GM12878 (cell line): ENCODE measurements around the gene SOX2. TPM values are rescaled to one million over a fixed set of nuclear protein-coding genes. Genes with fewer than 3 reads are reported as not detected.

ENCODE experiments used
- ATAC-seq: fragments of 200-7000 bp; cut with Tn5 transposase; 3 replicates; pipeline ENCODE4 v1.9.1; 2020; ENCODE audit warnings: mild to moderate bottlenecking, moderate library complexity
- BruUV-seq: library from RNA; stranded (reverse); fragments of 400-500 nt; replicated peaks from 2 replicates; lab custom pipeline; 2021; lab: Mats Ljungman, UMichigan
- CTCF ChIA-PET: fragments of 300-600 bp; sonication (Branson Sonifier 250); formaldehyde crosslinking; extraction: SDS; loops from one replicate; lab custom pipeline; 2021; ENCODE audit warnings: inconsistent platforms; lab: Yijun Ruan, JAX
- POLR2A ChIA-PET: fragments of 350-600 bp; formaldehyde crosslinking; extraction: SDS; loops from one replicate; lab custom pipeline; 2021; ENCODE audit warnings: inconsistent platforms; lab: Charles Lee
- RAD21 ChIA-PET: fragments of 300-600 bp; sonication (Branson Sonifier 250); formaldehyde crosslinking; loops from one replicate; lab custom pipeline; 2023; ENCODE audit warnings: antibody characterized with exemption; ENCODE audit not compliant: unreplicated experiment; lab: Charles Lee
- SMC1A ChIA-PET: fragments of 300-600 bp; sonication (Branson Sonifier 250); formaldehyde crosslinking; loops from one replicate; lab custom pipeline; 2023; ENCODE audit not compliant: unreplicated experiment, uncharacterized antibody; lab: Charles Lee
- DNase-seq: peaks from one replicate; pipeline ENCODE4 v3.0.0-alpha.2; 2011; ENCODE audit warnings: low read depth, low spot score
- FAIRE-seq: peaks from 3 replicates; lab custom pipeline; 2011; peaks lifted over from hg19 to GRCh38; lab: Jason Lieb, UNC
- H2AFZ ChIP-seq: 2 replicates; pipeline ENCODE4 v1.6.0; 2011; ENCODE audit warnings: low read depth, low read length, control low read depth; ENCODE audit not compliant: control insufficient read depth
- H3K27ac ChIP-seq: 2 replicates; pipeline ENCODE4 v1.5.1; 2011; ENCODE audit warnings: control low read depth; ENCODE audit not compliant: control insufficient read depth, insufficient read depth
- H3K27me3 ChIP-seq, 2 experiments: replicated peaks in 1 of 2; 2 replicates each; pipeline versions ENCODE4 v1.6.0 to v1.6.1; 2011; ENCODE audit warnings: low read length in 1 of 2; ENCODE audit not compliant: control insufficient read depth in 2 of 2, insufficient read depth in 2 of 2
- H3K36me3 ChIP-seq, 2 experiments: 2 replicates each; pipeline ENCODE4 v1.5.1; 2011; ENCODE audit warnings: low read length in 1 of 2; ENCODE audit not compliant: control insufficient read depth in 2 of 2, insufficient read depth in 2 of 2
- H3K4me1 ChIP-seq: 2 replicates; pipeline ENCODE4 v1.6.1; 2011; ENCODE audit warnings: mild to moderate bottlenecking, low read length, moderate library complexity, mixed read lengths; ENCODE audit not compliant: control insufficient read depth, insufficient read depth
- H3K4me2 ChIP-seq: 2 replicates; pipeline ENCODE4 v1.6.0; 2011; ENCODE audit warnings: control low read depth; ENCODE audit not compliant: control insufficient read depth, insufficient read depth
- H3K4me3 ChIP-seq: fragments of 200-600 bp; sonication (generic); 2 replicates; pipeline ENCODE4 v1.5.1; 2016
- H3K79me2 ChIP-seq: 2 replicates; pipeline ENCODE4 v1.6.0; 2011; ENCODE audit warnings: low read length; ENCODE audit not compliant: control insufficient read depth, insufficient read depth
- H3K9ac ChIP-seq: 2 replicates; pipeline ENCODE4 v1.8.0; 2011; ENCODE audit warnings: low read length, control low read depth, mixed read lengths; ENCODE audit not compliant: control insufficient read depth, insufficient read depth
- H3K9me3 ChIP-seq: replicated peaks from 3 replicates; pipeline ENCODE4 v1.5.1; 2011; ENCODE audit warnings: mild to moderate bottlenecking, low read length; ENCODE audit not compliant: control insufficient read depth, insufficient read depth
- H4K20me1 ChIP-seq: 2 replicates; pipeline ENCODE4 v1.6.0; 2011; ENCODE audit not compliant: control insufficient read depth, insufficient read depth
- BACH1 ChIP-seq: fragments of 450-650 bp; IDR thresholded peaks from 2 replicates; pipeline ENCODE4 v1.6.1; 2017; ENCODE audit warnings: mild to moderate bottlenecking, borderline replicate concordance
- BCL11A ChIP-seq: IDR thresholded peaks from 2 replicates; pipeline ENCODE4 v1.6.1; 2011; ENCODE audit warnings: low read depth, low read length
- CHD2 ChIP-seq: IDR thresholded peaks from 2 replicates; pipeline ENCODE4 v1.6.1; 2011; ENCODE audit warnings: low read depth, low read length, improper control_type of control experiment, borderline replicate concordance
- CREB1 ChIP-seq: IDR thresholded peaks from 2 replicates; pipeline ENCODE4 v1.6.1; 2012; ENCODE audit warnings: low read depth, mild to moderate bottlenecking, inconsistent platforms
- HCFC1 ChIP-seq: fragments of 150-350 bp; IDR thresholded peaks from 2 replicates; pipeline ENCODE4 v1.6.1; 2014; ENCODE audit warnings: low read length
- NFYA ChIP-seq: IDR thresholded peaks from 2 replicates; pipeline ENCODE4 v1.6.1; 2011; ENCODE audit warnings: low read depth, mild to moderate bottlenecking, low read length, improper control_type of control experiment, borderline replicate concordance
- NR2C1 ChIP-seq: fragments of 450-650 bp; IDR thresholded peaks from 2 replicates; pipeline ENCODE4 v1.6.1; 2017; ENCODE audit warnings: antibody characterized with exemption, mild to moderate bottlenecking, moderate library complexity
- NR2F1 ChIP-seq: fragments of 450-650 bp; conservative IDR thresholded peaks from 2 replicates; pipeline ENCODE4 v1.6.1; 2017; ENCODE audit warnings: mild to moderate bottlenecking
- POLR2AphosphoS2 ChIP-seq: IDR thresholded peaks from 2 replicates; pipeline ENCODE4 v1.6.1; 2011; ENCODE audit warnings: low read depth, mild to moderate bottlenecking, low read length, improper control_type of control experiment, moderate library complexity
- RUNX3 ChIP-seq: IDR thresholded peaks from 2 replicates; pipeline ENCODE4 v1.6.1; 2012; ENCODE audit warnings: low read length, inconsistent platforms
- SIX5 ChIP-seq: IDR thresholded peaks from 2 replicates; pipeline ENCODE4 v1.6.1; 2011; ENCODE audit warnings: mild to moderate bottlenecking, low read depth, low read length, moderate library complexity; ENCODE audit not compliant: severe bottlenecking
- SMARCA5 ChIP-seq: fragments of 450-650 bp; IDR thresholded peaks from 2 replicates; pipeline ENCODE4 v1.6.1; 2017; ENCODE audit warnings: mild to moderate bottlenecking
- SUZ12 ChIP-seq: fragments of 200-600 bp; sonication (generic); IDR thresholded peaks from one replicate; pipeline ENCODE4 v1.6.1; 2018; ENCODE audit warnings: antibody characterized with exemption, mild to moderate bottlenecking; ENCODE audit not compliant: unreplicated experiment
- TCF3 ChIP-seq: IDR thresholded peaks from 2 replicates; pipeline ENCODE4 v1.6.1; 2012; ENCODE audit warnings: low read depth, mild to moderate bottlenecking, low read length, borderline replicate concordance; ENCODE audit not compliant: insufficient read depth
- YY1 ChIP-seq: IDR thresholded peaks from 2 replicates; pipeline ENCODE4 v1.6.1; 2011; ENCODE audit warnings: low read depth, mild to moderate bottlenecking, low read length
- ZNF217 ChIP-seq: fragments of 450-650 bp; IDR thresholded peaks from 2 replicates; pipeline ENCODE4 v1.6.1; 2017; ENCODE audit warnings: antibody characterized with exemption, mild to moderate bottlenecking
- ZNF274 ChIP-seq: IDR thresholded peaks from one replicate; pipeline ENCODE4 v1.8.0; 2011; ENCODE audit not compliant: insufficient read length, insufficient read depth
- ZZZ3 ChIP-seq: IDR thresholded peaks from 2 replicates; pipeline ENCODE4 v1.6.1; 2011; ENCODE audit warnings: low read depth; ENCODE audit not compliant: control insufficient read depth, insufficient read length
- WGBS: methylation state at CpG from one replicate; pipeline ENCODE4 v1.1.6; 2016; ENCODE audit warnings: low lambda C conversion rate; ENCODE audit not compliant: insufficient replicate concordance, insufficient coverage; ENCODE audit errors: missing lambda C conversion rate; 5-methylcytosine and 5-hydroxymethylcytosine counted together
- in situ Hi-C: fragments of 300-500 bp; cut with MboI; formaldehyde crosslinking; loops from 9 replicates; pipeline ENCODE4 v1.14.3; 2018; ENCODE audit warnings: mixed read lengths
- intact Hi-C: fragments of 100-400 bp; cut with micrococcal nuclease; formaldehyde crosslinking; loops from one replicate; pipeline ENCODE4 v1.14.2; 2022; ENCODE audit not compliant: unreplicated experiment
- polyA plus RNA-seq, 11 experiments: library from polyadenylated mRNA; depleted of rRNA in 4 of 11; unstranded in 6 of 11; stranded (reverse) in 5 of 11; fragments of >200 nt; fragmentation: Nextera tagmentation in 4 of 11; fragmentation: Illumina TruSeq in 1 of 11; extraction: Ambion mirVana in 4 of 11; extraction: Trizol in 1 of 11; gene quantifications; 1 replicate in 1 of 11; 2 replicates in 10 of 11; pipeline versions ENCODE4 v1.2.1 to v1.2.3, GENCODE V29; 2011 to 2016; ENCODE audit warnings: inconsistent platforms in 2 of 11, missing spikeins in 2 of 11, low read depth in 1 of 11
- total RNA-seq, 4 experiments: library from RNA; depleted of rRNA in 3 of 4; stranded (reverse); fragments of >200 nt in 3 of 4; fragmentation: Illumina TruSeq in 1 of 4; extraction: Trizol in 1 of 4; gene quantifications; 2 replicates each; pipeline versions ENCODE4 v1.2.1 to v1.2.3, GENCODE V29; 2013 to 2021
- TF ChIP-seq, protein P1 (sequence below): fragments of 450-650 bp; IDR thresholded peaks from 2 replicates; pipeline ENCODE4 v1.6.1; 2016; ENCODE audit warnings: mild to moderate bottlenecking

SOX2 gene
- total and polyA plus RNA-seq, 10 of the 15 experiments (the other 5 are each of a cell fraction or from before 2014, with no cell fraction given), result 0.06 to 0.10 (median 0.07) TPM; not detected in 6

DNA sequence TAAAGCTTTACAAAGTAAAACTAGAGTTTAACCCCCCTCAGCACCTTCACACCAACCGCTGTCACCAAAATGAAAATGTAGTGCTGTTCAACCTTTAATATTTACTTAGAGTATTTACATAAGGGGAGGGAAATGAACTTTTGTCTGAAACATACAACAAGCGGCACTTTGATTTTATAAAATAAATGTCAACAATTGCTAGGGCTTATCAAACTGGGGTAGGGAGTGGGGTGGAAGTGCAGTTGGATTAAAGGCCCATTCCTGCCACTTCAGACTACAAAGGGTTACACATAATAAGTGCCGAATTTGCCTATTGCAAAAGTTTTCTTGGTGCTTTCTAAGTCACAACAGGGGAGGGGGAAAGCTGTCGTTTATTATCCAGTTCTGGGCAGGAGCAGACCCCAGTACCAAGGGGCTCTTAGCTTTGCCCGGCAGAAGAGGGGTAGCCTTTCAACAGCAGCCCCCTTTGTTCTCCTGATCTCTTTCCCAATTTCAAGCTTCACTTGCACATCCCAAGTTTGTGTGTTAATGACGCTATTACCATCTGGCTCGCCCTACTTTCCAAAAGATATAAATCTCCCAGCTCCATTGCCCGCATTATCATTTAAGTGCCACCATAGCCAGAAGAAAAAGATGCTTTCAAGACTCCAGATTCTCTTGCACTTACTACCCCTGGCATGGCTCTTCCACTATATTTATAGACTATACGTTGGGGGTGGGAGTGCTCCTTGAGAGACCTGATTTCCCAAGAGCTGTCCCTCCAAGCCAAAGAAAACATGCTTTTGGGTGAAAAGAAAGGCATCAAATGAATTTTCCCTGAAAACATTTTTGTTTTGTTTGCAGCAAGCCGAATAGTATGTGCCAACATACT is 17.0 kb downstream of the SOX2 start (continued):
- no peak for TF ChIP-seq NR2C1
- TF ChIP-seq CHD2, result no peak
- TF ChIP-seq POLR2AphosphoS2, result no peak
- no peak for TF ChIP-seq SIX5
- TF ChIP-seq RUNX3, result no peak
- TF ChIP-seq, protein P1, sequence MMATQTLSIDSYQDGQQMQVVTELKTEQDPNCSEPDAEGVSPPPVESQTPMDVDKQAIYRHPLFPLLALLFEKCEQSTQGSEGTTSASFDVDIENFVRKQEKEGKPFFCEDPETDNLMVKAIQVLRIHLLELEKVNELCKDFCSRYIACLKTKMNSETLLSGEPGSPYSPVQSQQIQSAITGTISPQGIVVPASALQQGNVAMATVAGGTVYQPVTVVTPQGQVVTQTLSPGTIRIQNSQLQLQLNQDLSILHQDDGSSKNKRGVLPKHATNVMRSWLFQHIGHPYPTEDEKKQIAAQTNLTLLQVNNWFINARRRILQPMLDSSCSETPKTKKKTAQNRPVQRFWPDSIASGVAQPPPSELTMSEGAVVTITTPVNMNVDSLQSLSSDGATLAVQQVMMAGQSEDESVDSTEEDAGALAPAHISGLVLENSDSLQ, result no peak
- no peak for TF ChIP-seq BCL11A
- no peak for TF ChIP-seq NFYA
- TF ChIP-seq TCF3, result no peak

DNA sequence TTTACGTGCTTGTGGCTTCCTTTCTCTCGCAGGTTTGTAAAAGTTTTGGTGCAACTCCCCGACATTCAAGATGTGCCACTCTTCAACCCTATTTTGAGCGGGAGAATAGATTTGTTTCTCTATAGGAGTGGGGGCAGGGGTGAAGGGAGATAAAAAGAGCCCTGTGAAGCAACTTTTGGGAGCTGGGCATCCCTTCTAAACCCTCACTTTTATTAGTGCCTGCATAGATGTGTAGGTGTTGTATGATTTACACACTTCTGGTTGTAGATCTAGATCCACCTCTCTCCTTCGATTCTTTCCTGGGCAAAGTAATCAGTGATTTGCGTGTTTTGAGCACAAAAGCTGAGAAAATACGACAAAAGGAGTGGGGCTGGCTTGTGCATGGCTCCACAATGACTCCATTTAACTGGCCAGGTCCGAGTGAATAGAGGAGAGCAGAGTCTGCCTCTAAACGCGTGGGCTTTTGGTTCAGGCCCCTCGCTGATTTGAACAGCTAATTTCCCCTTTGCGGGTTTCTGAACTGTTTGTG is 17.7 kb downstream of the SOX2 start:
- Histone ChIP-seq H3K4me1 (no peaks in the 10 kb centered on the region), H3K36me3 (no peaks in the 10 kb centered on the region), H4K20me1 (no peaks in the 10 kb centered on the region; the same call in 1 of the 2 replicates), H3K4me2 (no peak overlapping the region), H2AFZ (no peak overlapping the region), H3K4me3 (no peak overlapping the region), H3K9me3 (no peaks in the 10 kb centered on the region; the same call in 2 of the 3 replicates), H3K27me3 (peaks cover 4 to 19% of the 10 kb centered on the region in 2 experiments), H3K27ac (no peak overlapping the region), H3K9ac (no peak overlapping the region), H3K79me2 (no peaks in the 10 kb centered on the region)
- WGBS, result 7% methylated on average over 12 of the region's 12 CpGs
- in situ Hi-C loops, result no loop called here
- ATAC-seq (no peak), DNase-seq (no peak), FAIRE-seq (peak; percentile 35)
- intact Hi-C loops, result no loop called here
- BruUV-seq, result no TSS peak
- POLR2A ChIA-PET, result no interaction called here
- RAD21 ChIA-PET, result no interaction called here
- no peak for TF ChIP-seq NFYA
- no peak for TF ChIP-seq ZNF217
- no peak for TF ChIP-seq ZNF274
- no peak for TF ChIP-seq BACH1
- no peak for TF ChIP-seq CREB1
- no peak for TF ChIP-seq ZZZ3
- no peak for TF ChIP-seq HCFC1
- TF ChIP-seq YY1, result no peak
- no peak for TF ChIP-seq POLR2AphosphoS2
- TF ChIP-seq NR2F1, result no peak
- no peak for TF ChIP-seq SUZ12
- TF ChIP-seq SMARCA5, result no peak
- CTCF ChIA-PET, result interaction anchor here (1.4 kb wide), 1 partner anchor 29 kb away, joined by 6 read pairs; no protein-coding TSS in a partner anchor
- SMC1A ChIA-PET, result interaction anchor here (1.0 kb wide), 1 partner anchor 28 kb away, joined by 3 read pairs; no protein-coding TSS in a partner anchor
